ENCODE results near the gene AGTPBP1. TPM values are rescaled to one million over a fixed set of nuclear protein-coding genes. Genes with fewer than 3 reads are reported as not detected.

AGTPBP1 gene
- total RNA-seq, 2 donors from 2014 or later: 11.2 to 11.7 TPM

DNA sequence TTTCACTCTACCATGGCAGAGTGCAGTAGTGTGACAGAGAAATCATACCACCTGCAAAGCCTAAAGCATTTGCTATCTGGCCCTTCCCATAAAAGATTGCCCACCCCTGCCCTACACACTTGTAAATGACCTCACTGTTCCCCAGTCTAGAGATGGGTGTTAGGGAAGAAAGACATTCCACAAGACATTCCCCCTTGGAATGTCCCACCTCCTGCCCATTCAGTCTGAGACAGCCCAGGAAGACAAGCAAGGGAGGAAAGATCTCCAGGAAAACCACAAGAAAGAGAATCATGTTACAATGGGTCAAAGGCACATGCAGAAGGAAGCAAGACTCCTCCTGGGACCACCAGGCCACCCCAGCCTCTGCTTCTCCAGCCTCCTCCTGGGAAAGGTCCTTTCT, 230.0 kb downstream of the AGTPBP1 start:
- Histone ChIP-seq H3K9ac (ENCODE audit: low read depth in 2 of 2, low read length in 2 of 2) (no peak overlapping the region), H3K27ac (no peak overlapping the region), H3K27me3 (no peaks in the 10 kb centered on the region), H3K4me3 (no peak overlapping the region), H3K36me3 (no peaks in the 10 kb centered on the region), H3K4me1 (no peaks in the 10 kb centered on the region), H3K9me3 (no peaks in the 10 kb centered on the region)
- DNase-seq: no peak
- intact Hi-C loops (cut with DNase I): no loop called here
- TF ChIP-seq CTCF (IDR thresholded peaks at IDR 0.05): no peak

GRCh38 chr9:85510830-85511504, 230.8 kb downstream of the AGTPBP1 start:
- no peak overlapping the region for H3K27ac ChIP-seq
- H3K4me3 ChIP-seq: no peak overlapping the region
- no peak overlapping the region for H3K9ac ChIP-seq (ENCODE audit: low read depth in 2 of 2, low read length in 2 of 2)
- intact Hi-C loops (cut with DNase I): no loop called here
- TF ChIP-seq CTCF (IDR thresholded peaks at IDR 0.05): no peak
- H3K27me3 ChIP-seq: no peaks in the 10 kb centered on the region
- no peaks in the 10 kb centered on the region for H3K4me1 ChIP-seq
- no peak for DNase-seq
- no peaks in the 10 kb centered on the region for H3K9me3 ChIP-seq
- no peaks in the 10 kb centered on the region for H3K36me3 ChIP-seq

DNA sequence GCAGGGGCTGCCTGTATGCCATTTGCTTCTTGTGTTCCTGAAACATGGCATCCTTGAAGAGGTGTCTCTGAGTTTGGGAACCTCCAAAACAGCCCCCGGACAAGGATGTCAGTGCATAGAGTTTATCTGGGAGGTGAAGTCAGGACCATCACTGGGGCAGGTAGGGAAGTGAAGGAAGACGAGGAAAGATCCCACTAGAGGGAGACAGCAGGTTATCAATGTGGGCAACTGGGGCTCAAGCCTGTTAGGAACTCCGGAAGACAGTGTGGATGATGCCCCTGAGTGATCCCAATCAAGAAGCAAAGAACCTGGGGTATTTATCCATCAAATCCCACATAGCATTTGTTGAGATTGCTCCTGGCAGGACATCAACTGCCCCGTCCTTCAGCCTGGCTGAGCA, 233.1 kb downstream of the AGTPBP1 start:
- no peak for TF ChIP-seq CTCF (IDR thresholded peaks at IDR 0.05)
- intact Hi-C loops (cut with DNase I): no loop called here
- H3K27me3 ChIP-seq: no peaks in the 10 kb centered on the region
- DNase-seq: no peak
- H3K9me3 ChIP-seq: no peaks in the 10 kb centered on the region
- H3K9ac ChIP-seq (ENCODE audit: low read depth in 2 of 2, low read length in 2 of 2): no peak overlapping the region
- H3K27ac ChIP-seq: no peak overlapping the region
- H3K4me1 ChIP-seq: no peaks in the 10 kb centered on the region
- no peak overlapping the region for H3K4me3 ChIP-seq
- H3K36me3 ChIP-seq: no peaks in the 10 kb centered on the region

DNA sequence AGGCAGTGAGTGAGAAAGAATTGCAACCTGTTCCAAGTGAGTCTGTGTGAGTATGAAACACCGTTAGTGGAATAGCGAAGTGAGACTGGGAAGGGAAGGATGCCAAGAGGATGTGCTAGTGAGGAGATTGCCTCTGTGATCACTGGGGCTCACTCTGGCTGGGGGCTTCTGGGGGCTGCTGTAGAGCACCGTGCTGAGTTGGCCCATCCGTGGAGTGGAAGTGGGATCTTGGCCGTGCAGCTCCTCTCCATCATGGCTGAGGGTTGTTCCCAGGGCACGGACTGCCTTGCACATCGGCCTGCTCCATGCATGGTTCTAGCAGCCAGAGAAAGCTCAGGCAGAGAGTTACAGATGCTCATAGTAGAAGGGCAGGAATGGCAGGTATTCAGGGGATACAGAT, 236.1 kb downstream of the AGTPBP1 start:
- Histone ChIP-seq H3K9ac (ENCODE audit: low read depth in 2 of 2, low read length in 2 of 2) (no peak overlapping the region), H3K27me3 (no peaks in the 10 kb centered on the region), H3K27ac (no peak overlapping the region), H3K4me1 (no peaks in the 10 kb centered on the region), H3K36me3 (no peaks in the 10 kb centered on the region), H3K9me3 (no peaks in the 10 kb centered on the region), H3K4me3 (no peak overlapping the region)
- no peak for TF ChIP-seq CTCF (IDR thresholded peaks at IDR 0.05)
- DNase-seq: no peak
- intact Hi-C loops (cut with DNase I): no loop called here

DNA sequence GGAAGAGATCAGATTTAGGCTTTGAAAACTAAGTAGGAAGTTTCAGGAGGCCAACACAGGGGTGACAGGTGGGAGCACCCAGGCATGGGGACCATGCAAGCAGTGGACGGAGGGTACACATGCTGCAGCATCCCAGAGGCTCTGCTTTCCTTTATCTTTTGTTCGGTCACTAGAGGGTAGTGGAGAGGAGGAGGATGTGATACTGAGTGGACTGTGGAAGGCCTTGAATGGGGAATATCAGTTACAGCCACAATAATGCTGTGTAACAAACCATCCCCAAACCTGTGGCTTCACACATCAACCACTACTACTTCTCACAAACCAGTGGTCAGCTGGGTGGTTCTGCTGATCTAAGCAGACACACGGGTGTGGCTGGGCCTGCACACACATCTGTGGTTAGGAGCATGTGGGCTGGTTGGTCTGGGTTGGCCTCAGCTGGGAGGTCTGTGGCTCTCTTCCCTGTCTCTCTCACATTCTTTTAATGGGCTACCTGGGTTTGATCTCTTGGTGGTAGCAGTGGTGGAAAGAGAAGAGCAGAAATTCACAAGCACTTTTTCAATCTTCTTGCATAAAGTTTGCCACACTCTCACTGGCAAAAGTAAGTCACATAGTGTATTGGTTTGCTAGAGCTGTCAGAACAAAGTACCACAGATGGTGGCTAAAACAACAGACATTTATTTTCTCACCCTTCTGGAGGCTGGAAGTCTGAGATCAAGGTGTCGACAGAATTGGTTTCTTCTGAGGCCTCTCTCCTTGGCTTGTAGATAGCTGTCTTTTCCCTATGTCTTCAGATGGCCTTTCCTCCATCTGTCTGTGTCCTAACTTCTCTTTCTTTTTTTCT, 238.7 kb downstream of the AGTPBP1 start:
- Histone ChIP-seq H3K36me3 (no peaks in the 10 kb centered on the region), H3K27me3 (no peaks in the 10 kb centered on the region)

More for the DNA sequence above, 238.7 kb downstream of the AGTPBP1 start:
- H3K27ac ChIP-seq: no peak overlapping the region
- intact Hi-C loops (cut with DNase I): no loop called here
- H3K9me3 ChIP-seq: no peaks in the 10 kb centered on the region
- no peak for DNase-seq
- H3K9ac ChIP-seq (ENCODE audit: low read depth in 2 of 2, low read length in 2 of 2): no peak overlapping the region
- no peaks in the 10 kb centered on the region for H3K4me1 ChIP-seq
- no peak overlapping the region for H3K4me3 ChIP-seq
- TF ChIP-seq CTCF (IDR thresholded peaks at IDR 0.05): no peak

Measured in colonic mucosa (tissue), 4 donors.